HK-2 (cell line): ENCODE measurements around the gene TRIAP1.
"Not testable (repeated sequence)": the region's sequence is repeated elsewhere in the genome, so short reads cannot be mapped to it uniquely, and the experiment has no call there.

ENCODE experiments used
- DNase-seq: peaks from one replicate; pipeline ENCODE4 v3.0.0-alpha.2; 2018; ENCODE audit not compliant: unreplicated experiment

TRIAP1 gene

DNA sequence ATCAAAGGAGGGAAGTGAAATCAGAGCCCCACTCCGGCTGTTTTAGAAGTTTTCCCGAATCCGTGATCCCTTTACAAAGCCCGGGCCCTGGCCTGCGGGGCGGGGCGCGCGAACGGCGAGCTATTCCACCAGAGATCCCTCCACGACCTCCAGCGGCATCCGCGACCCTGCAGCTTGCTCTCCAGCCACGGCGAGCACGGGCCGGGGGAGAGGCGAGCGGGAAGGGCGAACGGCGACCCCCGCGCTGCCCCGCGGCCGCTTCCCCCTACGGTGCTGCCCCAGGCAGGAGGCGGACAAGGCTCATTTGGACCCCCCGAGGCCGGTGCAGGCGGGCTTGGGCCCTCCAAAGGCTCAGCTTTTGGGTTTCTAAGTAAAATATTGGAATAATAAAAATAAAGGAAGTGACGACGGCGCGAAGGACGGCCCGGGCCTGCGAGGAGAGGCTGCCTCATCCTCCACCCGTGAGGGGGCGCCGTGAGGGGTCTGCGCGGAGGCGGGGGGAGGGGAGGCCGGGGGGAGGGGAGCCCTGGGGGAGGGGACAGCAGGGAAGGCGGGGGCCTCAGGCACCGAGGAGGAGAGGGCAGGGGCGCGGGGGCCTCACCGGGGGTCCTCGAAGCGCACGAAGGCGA, 22.8 kb upstream of the TRIAP1 start:
- peak; percentile 35 for DNase-seq

DNA sequence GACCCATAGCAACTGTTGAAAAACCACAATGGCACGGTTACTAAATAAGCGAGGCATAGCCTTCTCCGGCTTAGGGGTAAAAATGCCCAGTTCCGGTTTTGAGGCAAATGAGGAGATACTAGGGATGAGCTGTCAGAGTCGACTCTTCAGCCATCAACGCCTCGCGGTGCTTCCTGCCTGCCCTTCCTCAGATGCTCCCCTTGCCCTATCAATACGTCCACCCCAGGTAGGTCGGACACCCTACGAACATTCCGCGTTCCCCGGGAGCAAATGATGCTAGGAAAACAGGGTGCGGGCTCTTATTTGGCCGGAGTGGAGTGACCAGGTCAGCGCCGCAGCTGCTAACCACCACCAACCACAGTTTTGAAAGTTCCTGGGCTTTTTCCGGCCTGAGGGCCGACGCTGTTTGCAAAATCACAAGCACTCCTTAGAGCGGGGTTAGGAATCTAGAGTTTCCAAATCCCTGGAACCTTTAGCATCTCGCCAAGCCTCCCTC, 22.2 kb upstream of the TRIAP1 start:
- DNase-seq, result peak; percentile 64

DNA sequence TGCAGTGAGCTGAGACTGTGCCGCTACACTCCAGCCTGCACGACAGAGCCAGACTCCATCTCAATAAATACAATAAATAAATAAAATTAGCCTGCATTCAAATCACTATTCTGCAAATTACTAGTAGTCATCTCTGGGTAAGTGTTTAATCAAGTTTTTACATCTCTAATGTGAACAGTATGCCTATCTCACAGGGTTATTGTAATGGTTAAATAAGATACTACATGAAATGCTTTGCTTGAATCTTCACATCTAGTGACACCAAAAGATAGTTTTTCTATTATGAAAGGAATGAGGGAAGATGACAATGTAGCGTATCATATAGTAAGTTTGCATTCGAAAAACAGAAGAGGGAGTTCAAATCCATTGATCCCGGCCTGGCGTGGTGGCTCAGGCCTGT, 21.3 kb upstream of the TRIAP1 start:
- DNase-seq, result no peak

DNA sequence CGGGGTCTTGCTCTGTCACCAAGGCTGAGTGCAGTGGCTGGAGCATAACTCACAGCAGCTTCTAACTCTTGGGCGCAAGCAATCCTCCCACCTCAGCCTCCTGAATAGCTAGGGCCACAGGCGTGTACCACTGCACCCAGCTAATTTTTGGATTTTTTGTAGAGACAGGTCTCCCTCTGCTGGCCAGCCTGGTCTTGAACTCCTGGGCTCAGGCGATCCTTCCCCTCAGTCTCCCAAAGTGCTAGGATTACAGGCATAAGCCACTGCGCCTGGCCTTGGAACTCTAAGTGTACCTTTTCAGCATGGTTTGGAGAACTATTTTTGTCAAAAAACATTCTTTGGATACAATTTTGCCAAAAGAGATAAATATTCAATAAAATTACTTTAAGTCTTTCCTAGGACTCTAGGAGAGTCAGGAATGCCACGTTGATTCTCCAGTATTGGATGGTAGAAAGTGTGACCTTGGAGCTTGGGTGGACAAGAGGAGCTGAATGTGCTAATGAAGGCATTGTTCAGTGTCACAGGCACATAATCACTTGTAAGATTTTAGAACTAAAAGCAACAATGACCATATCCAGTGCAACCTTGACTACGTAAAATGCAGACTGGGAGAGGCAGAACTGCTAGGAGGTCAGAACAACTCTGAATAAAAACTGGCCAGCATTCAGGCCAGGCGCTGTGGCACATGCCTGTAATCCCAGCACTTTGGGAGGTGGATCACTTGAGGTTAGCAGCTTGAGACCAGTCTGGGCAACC, 20.6 kb upstream of the TRIAP1 start:
- DNase-seq, result peak; percentile 26

DNA sequence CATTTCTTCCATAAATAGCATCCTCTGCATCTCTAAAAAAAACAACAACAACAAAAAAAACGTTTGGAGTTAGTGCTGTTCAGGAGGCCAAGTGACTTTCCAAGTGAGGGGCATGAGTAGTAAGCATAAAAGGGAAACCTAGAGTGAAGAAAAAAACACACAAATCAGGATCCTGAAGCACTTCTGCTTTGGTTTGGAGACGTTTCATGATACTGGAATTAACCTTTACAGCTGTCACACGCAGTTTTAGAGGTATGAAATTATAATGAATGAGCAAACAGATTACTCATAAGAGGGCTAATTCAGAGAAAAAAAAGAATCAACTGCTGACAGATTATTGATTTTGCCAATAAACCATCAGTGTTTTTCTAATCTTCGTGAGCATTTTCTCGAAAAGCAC, 19.6 kb upstream of the TRIAP1 start:
- DNase-seq, result no peak

DNA sequence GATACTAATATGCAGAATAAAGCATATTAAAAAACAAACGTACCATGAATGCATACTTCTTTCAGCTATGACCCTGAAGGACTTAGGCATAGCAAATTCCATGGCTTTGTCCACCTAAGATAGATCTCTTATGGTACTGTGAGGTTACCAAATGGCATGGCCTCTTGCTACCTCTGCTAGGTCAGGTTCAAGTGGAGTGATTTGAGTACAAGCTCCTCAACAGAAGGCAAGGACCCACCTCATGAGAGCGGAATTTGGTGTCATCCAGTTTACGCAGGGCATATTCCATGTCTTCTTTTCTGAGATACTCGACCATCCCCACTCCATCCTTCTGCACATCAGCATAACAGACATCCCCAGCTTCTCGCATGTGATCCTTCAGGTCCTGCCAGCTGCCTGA, 17.5 kb upstream of the TRIAP1 start:
- DNase-seq, result no peak

DNA sequence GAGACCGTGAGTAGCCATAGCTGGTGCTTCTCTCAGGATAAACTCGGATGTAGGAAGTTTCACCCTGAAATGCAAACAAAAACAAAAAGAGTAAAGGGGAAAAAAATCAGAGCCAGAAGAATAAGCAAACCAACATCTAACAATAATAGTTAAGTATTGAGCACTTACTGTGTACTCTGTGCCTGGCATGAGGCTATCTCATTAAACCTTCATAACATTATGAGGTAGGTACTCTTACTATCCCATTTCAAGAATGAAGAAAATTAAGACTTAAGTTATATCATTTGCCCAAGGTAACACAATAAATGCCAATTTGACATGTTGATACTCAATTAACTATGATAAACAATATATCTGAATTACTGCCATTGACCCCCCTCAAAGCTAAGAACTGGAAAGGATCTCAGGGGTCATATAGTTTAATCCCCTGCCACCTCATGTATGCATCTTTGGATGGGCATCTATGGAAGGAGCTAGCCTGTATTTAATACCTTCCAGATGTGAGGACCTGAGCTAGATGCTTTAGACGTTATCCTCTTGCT, 16.0 kb upstream of the TRIAP1 start:
- DNase-seq, result no peak

DNA sequence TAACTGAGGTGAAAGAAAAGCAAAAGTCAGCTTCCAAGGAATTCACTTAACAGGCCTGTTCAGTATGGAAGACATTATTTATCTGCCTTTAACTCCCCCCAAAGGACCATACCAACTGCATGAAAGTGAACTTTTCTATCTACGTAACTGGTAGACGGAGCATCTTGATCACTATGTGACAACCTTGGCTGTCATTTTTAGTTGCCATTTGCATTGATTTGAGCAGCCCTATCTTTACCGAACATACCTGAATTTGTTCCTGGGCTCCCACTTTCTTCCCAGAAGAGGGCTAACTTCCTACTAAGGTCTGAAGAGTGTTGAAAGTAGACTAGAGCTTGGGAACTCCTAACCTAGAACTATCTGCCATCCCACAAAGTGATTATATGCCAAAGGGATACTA, 14.0 kb upstream of the TRIAP1 start:
- DNase-seq, result no peak

DNA sequence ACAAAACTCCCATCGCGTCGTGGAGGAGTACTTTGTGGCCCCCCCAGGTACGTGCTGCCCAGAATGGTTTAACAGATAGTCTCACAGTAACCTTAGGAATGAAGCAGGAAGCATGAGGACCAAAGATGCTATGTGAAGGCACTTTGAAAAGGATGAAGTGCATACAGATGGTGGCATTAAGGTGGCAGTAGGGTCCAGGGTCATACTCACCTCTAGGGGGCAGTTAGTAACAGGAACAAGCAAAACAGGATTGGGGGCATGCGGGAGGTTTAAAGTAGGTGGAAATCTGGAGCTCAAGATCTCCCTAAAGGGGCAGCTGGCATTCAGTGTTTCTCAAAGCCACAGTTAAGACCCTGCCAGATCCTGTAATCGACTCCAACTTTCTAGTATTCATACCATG, 10.9 kb upstream of the TRIAP1 start:
- DNase-seq, result no peak

DNA sequence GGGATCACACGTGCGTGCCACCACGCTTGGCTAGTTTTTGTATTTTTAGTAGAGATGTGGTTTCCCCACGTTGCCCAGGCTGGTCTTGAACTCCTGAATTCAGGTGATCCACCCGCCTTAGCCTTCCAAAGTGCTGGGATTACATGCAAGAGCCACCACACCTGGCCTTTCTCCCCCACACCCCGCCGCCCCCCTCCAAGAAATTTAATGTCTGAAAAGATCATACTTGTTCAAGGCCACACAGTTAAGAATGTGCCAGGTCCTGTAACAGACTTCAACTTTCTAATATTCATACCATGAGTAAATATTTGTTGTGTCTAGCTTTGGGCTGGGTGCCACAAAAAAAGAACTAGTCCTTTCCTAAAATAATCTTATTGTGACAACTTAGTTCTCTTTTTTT, 9.1 kb upstream of the TRIAP1 start:
- no peak for DNase-seq

DNA sequence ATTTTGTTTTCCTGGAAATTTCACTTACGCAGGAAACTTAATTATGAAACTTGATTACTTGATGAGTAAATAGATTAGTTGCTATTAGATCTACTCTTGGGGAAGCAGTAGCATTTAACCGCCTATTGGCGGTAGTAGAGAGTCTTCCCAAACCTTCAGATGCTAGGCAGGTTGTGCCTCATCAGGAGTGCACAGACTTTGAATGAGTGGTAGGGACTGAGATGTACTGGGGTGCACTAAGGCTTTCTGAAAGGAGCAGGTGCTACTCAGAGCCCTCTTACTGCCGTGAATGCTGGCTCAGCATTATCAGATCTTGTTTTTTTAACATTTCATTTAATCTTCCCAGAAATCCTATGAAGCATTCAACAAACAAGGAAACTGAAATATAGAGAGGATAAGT, 7.8 kb upstream of the TRIAP1 start:
- DNase-seq, result no peak

DNA sequence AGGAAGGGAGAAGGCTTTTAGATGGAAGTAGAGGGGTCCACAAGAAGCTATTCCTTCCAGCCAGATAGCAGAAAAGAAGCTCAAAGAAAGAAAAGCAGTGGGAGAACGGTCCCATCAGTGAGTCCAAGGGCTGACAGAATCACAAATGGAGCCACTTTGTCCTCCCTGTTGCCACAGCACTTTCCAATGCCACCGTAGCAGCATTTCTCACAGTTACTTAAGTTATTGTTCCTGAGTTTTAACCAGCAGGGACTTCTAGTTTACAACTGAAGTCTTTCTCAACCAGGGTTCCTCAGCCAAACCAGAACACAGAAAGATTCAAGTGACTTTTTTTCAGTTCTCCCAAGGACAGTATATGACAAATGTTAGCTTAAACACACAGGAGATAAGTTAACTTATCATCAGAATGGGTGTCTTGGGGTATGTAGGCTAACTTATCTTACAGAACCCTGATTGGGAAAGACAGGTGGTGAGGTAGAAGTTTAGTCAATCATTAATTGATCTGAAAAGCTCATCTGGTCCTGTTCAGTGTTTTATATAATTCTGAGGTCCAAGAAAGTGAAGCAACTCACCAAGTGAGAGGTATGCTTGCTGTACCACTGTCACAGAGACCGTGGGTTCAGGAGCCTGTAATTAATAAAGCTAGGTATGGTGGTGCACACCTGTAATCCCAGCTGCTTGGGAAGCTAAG, 7.0 kb upstream of the TRIAP1 start:
- no peak for DNase-seq

DNA sequence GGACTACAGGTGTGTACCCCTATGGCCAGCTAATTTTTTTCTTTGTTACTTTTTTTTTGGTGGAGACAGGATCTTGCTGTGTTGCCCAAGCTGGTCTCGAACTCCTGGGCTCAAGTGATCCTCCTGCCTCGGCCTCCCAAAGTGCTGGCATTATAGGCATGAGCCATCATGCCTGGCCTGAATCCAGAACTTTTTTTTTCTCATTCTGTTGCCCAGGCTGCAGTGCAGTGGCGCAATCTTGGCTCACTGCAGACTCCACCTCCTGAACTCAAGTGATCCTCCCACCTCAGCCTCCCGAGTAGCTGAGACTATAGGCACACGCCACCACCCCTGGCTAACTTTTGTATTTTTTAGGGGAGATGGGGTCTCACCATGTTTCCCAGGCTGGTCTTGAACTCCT, 6.3 kb upstream of the TRIAP1 start:
- DNase-seq, result not testable (repeated sequence)

DNA sequence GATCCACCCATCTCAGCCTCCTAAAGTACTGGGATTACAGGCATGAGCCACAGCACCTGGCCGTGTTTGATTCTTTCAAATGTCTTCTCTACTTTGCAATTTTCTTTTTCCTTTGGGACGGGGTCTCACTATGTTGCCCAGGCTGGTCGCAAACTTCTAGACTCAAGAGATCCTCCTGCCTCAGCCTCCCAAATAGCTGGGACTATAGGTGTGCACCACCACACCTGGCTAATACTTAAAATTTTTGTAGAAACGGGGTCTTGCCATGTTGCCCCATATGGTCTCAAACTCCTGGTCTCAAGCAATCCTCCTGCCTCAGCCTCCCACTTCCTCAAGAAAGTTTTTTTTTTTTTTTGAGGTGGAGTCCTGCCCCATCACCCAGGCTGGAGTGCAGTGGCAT, 1.8 kb upstream of the TRIAP1 start:
- no peak for DNase-seq

DNA sequence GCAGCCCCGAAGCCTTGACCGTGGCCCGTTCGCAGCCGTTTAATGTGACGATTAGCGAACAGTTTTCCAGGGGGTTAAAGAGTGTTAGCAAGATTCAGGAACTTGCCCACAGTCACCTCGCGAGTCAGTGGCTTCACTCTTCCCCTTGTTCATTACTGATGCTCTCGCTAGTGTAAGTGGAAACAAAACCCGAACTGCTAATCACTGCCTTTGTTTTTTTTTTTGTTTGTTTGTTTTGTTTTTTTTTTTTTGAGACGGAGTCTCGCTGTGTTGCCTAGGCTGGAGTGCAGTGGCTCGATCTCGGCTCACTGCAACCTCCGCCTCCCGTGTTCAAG, 627 bp upstream of the TRIAP1 start:
- not testable (repeated sequence) for DNase-seq

DNA sequence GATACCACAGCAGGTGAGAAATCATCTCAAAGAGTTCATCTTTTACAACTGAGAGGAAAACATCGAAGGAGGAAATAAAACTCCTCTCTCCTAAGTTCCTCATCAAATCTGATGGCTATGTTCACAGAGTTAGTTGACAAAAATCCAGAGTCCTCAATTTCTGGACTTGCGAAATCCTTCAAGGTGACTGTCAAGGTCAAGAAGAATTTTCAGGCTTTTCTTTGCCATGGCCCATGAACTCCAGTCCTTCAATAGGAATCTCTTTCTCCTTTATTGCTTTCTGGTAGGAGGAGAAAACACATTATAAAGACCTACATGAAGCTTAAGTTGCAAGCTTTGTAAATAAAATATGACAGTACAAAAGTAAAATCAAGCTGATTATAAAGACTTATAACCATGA, 1.5 kb downstream of the TRIAP1 start:
- DNase-seq, result no peak

DNA sequence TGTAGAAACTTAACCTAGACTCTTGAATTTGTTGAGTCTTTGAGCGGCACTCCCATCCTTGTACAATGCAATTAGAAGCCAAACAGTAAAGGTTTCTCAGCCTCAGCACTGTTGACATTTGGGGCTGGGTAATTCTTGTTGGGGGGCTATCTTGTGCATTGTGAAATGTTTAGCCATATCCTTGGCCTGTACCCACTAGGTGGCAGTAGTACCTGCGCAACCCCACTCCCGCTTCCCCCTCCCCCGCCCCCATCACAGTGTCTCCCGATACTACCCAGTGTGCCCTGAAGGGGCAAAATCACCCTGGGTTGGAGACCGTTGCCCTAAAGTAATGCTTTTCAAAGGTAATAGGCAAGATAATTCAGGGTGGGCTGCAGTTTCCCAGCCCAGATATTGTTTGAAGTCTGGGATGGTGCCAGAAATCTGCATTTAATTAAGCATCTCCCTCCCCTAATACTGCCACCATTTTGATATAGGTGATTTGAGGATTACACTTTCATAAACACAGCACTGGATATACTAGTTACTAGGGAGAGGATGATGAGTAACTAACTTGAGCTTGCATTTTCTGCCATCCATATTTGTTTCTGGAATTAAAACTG, 6.4 kb downstream of the TRIAP1 start:
- DNase-seq, result peak; percentile 59

DNA sequence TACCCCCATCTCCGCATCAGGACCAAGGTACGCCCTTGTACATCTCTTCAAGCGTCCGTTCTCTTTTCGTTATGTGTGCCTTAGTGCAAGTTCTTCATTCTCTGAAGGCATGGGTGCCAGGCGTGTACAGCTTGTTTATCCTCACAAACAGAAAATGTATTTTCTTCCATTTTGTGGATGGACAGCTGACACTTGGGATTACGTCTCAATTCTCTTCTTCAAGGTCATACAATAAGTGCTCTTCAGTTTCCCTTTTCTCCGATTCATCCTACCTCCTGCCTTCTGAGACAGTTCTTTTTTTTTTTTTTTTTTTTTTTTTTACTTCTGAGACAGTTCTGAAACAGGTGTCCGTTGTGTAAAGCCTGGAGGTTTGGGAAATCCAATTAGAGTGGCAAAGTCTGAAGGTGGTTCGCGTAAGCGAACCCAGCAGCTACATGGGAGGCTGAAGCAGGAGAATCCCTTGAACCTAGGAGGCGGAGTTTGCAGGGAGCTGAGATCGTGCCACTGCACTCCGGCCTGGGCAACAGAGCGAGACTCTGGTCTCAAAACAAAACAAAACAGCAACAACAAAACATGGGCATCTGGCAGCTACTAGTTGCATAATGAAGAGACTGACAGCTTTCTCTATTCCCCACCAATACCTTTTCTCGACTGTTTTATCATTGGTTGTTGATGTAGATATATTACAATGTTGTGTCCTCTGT, 7.5 kb downstream of the TRIAP1 start:
- DNase-seq, result no peak

DNA sequence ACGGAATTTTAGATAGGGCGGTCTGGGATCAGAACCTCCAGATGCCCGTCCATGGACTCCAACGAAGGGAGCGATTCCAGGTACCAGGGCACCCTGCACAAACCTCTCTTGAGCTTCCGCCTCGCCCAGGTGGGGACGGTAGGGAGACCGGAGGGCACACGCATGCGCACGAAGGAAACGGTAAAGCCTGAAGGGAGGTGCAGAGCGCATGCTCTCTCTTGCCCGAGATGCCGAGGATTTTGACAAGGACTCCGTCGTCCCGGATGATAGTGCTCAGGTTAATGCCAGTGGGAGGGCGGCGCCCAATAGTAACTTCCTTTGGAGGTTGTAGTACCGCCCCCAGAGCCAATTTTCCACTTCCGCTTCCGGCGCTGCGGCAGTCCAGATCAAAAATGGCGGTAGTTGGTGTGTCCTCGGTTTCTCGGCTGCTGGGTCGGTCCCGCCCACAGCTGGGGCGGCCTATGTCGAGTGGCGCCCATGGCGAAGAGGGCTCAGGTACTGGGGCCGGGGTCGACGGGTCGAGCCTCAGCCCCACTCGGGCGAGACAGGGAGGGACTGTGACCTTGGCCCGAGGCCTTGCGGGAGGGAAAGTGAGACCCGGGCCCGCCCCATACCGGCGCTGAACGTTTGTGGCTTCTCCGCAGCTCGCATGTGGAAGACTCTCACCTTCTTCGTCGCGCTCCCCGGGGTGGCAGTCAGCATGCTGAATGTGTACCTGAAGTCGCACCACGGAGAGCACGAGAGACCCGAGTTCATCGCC, 8.3 kb downstream of the TRIAP1 start, which contains the start of gene COX6A1:
COX6A1 (plus strand) TSS at position 379 of the 760 bp plus-strand sequence; CDS start at position 393, 14 bp downstream.
- peak; percentile 96 for DNase-seq

DNA sequence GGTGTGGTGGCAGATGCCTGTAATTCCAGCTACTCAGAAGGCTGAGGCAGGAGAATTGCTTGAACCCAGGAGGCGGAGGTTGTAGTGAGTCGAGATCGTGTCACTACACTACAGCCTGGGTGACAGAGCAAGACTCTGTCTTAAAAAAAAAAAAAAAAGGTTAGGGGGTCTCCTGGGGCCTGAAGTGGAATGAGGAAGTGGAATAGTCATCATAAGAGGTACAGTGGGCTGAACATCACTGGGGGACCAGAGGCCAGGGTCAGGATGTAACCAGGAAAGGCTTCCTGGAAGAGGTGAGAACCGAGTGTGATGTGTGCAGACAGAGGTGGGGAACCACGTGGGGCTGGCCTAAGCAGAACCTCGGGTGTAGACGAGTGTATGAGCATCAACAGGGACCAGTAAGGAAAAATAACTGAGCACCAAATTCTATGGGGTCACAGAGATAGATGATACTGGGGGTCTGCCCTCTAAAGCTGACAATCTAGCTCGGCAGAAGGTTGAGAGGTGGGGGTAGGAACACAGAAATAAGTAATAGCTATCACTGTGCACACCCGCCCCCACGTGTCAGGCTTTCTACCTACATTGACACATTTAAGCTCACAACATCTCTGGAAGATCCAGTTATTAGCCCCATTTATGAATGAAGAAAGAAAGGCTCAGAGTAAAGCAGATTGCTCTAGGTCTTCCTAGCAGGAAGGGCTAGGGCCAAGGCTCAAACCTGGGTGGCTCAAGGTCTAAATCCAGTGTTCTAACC, 13.2 kb downstream of the TRIAP1 start:
- DNase-seq, result no peak
